ENCODE results near the gene SNRPD2. TPM values are rescaled to one million over a fixed set of nuclear protein-coding genes. Genes with fewer than 3 reads are reported as not detected.

SNRPD2 gene
- total RNA-seq, 2 donors from 2014 or later = 389 to 427 TPM

GRCh38 chr19:45657520-45658167 lies 34.1 kb downstream of the SNRPD2 start:
- ATAC-seq (no peak), DNase-seq (ENCODE audit: low spot score) (no peak)
- Mint-ChIP-seq H3K36me3 (no peaks in the 10 kb centered on the region), H3K4me3 (no peak overlapping the region), H3K27ac (no peak overlapping the region), H3K4me1 (ENCODE audit: low read depth in 2 of 2) (no peaks in the 10 kb centered on the region), H3K27me3 (peaks cover 6 to 8% of the 10 kb centered on the region in 2 donors), H3K9me3 (no peaks in the 10 kb centered on the region)

DNA sequence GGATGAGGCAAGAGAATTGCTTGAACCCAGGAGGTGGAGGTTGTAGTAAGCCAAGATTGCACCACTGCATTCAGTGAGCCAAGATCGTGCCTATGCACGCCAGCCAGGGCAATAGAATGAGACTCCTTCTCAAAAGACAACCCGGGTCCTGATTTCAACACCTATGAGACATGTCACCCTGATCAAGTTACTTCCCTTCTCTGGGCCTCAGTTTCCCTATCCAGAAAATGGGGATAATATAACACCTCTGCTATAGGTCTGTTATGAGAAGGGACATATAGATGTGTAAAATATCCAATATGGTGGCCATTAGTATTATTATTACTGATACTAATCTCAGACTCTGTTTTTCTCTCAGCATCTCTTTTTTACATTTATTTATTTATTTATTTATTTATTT lies 36.7 kb downstream of the SNRPD2 start:
- Mint-ChIP-seq H3K36me3 (no peaks in the 10 kb centered on the region), H3K4me1 (ENCODE audit: low read depth in 2 of 2) (no peaks in the 10 kb centered on the region), H3K9me3 (no peaks in the 10 kb centered on the region), H3K27ac (no peak overlapping the region), H3K4me3 (no peak overlapping the region), H3K27me3 (peaks cover 0 to 3% of the 10 kb centered on the region in 2 donors)
- ATAC-seq = no peak
- no peak for DNase-seq (ENCODE audit: low spot score)

- DNase-seq (ENCODE audit: low spot score) = no peak
- no peaks in the 10 kb centered on the region for H3K36me3 Mint-ChIP-seq
- no peak overlapping the region for H3K4me3 Mint-ChIP-seq
- H3K27me3 Mint-ChIP-seq = no peaks in the 10 kb centered on the region
- no peak overlapping the region for H3K27ac Mint-ChIP-seq
- no peaks in the 10 kb centered on the region for H3K4me1 Mint-ChIP-seq (ENCODE audit: low read depth in 2 of 2)
- no peak for ATAC-seq
- H3K9me3 Mint-ChIP-seq = no peaks in the 10 kb centered on the region
Observed at GRCh38 chr19:45653634-45654033, 38.1 kb downstream of the SNRPD2 start.

GRCh38 chr19:45650722-45651121 lies 41.0 kb downstream of the SNRPD2 start:
- peaks cover 7 to 8% of the 10 kb centered on the region in 2 donors for H3K4me1 Mint-ChIP-seq (ENCODE audit: low read depth in 2 of 2)
- DNase-seq (ENCODE audit: low spot score) (no peak), ATAC-seq (no peak)
- H3K4me3 Mint-ChIP-seq = no peak overlapping the region
- no peaks in the 10 kb centered on the region for H3K36me3 Mint-ChIP-seq
- H3K27ac Mint-ChIP-seq = no peak overlapping the region
- no peaks in the 10 kb centered on the region for H3K27me3 Mint-ChIP-seq
- H3K9me3 Mint-ChIP-seq = no peaks in the 10 kb centered on the region

- Mint-ChIP-seq H3K27me3 (no peaks in the 10 kb centered on the region), H3K4me3 (peak overlapping the region; percentile 90), H3K9me3 (peaks cover under 1% of the 10 kb centered on the region), H3K4me1 (ENCODE audit: low read depth in 2 of 2) (peaks cover 25 to 38% of the 10 kb centered on the region in 2 donors), H3K27ac (peak overlapping the region; percentile 69 to 85), H3K36me3 (peaks cover 2% of the 10 kb centered on the region)
- no peak for DNase-seq (ENCODE audit: low spot score)
- no peak for ATAC-seq
Observed at GRCh38 chr19:45646345-45646698, 45.4 kb downstream of the SNRPD2 start.

GRCh38 chr19:45645631-45646344 lies 46.0 kb downstream of the SNRPD2 start:
- H3K27ac Mint-ChIP-seq = peak overlapping the region; percentile 69 to 85
- no peaks in the 10 kb centered on the region for H3K27me3 Mint-ChIP-seq
- H3K9me3 Mint-ChIP-seq = peaks cover 4% of the 10 kb centered on the region
- peak; percentile 57 to 69 for ATAC-seq
- H3K36me3 Mint-ChIP-seq = peaks cover 7% of the 10 kb centered on the region
- peaks cover 31 to 43% of the 10 kb centered on the region in 2 donors for H3K4me1 Mint-ChIP-seq (ENCODE audit: low read depth in 2 of 2)
- peak; percentile 90 for DNase-seq (ENCODE audit: low spot score)
- peak overlapping the region; percentile 90 for H3K4me3 Mint-ChIP-seq

DNA sequence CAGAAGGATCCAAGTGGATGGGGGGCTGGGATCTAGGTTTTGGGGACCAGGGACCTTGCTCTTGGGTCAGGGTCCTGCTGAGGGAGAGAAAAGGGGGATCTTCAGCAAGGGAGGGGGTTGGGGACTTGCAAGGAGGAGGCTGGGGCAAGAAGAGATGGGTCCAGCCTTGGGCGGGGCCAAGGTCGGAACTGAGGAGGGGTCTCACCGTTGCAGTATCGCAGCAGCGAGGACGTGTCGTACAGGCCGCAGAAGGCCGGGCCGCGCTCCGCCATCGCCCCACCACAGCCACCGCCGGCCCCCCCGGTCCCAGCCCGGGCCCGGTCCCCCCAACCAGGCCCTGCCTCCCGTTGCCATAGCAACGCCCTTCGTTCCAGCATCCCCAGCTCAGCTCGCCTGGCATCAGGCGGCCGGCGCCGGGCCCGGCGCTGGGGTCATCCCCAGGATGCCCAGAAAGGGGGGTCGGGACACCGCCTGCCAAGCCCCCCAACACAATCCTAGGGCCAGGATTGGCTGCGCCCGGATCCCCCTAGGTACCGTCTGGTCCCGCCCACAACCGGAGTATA lies 46.6 kb downstream of the SNRPD2 start:
- DNase-seq (ENCODE audit: low spot score) (peak; percentile 65), ATAC-seq (no peak)
- peaks cover 10% of the 10 kb centered on the region for H3K36me3 Mint-ChIP-seq
- H3K27ac Mint-ChIP-seq = peak overlapping the region; percentile 69 to 85
- H3K9me3 Mint-ChIP-seq = peaks cover 4% of the 10 kb centered on the region
- no peaks in the 10 kb centered on the region for H3K27me3 Mint-ChIP-seq
- H3K4me3 Mint-ChIP-seq = peak overlapping the region; percentile 90
- H3K4me1 Mint-ChIP-seq (ENCODE audit: low read depth in 2 of 2) = peaks cover 37 to 46% of the 10 kb centered on the region in 2 donors

DNA sequence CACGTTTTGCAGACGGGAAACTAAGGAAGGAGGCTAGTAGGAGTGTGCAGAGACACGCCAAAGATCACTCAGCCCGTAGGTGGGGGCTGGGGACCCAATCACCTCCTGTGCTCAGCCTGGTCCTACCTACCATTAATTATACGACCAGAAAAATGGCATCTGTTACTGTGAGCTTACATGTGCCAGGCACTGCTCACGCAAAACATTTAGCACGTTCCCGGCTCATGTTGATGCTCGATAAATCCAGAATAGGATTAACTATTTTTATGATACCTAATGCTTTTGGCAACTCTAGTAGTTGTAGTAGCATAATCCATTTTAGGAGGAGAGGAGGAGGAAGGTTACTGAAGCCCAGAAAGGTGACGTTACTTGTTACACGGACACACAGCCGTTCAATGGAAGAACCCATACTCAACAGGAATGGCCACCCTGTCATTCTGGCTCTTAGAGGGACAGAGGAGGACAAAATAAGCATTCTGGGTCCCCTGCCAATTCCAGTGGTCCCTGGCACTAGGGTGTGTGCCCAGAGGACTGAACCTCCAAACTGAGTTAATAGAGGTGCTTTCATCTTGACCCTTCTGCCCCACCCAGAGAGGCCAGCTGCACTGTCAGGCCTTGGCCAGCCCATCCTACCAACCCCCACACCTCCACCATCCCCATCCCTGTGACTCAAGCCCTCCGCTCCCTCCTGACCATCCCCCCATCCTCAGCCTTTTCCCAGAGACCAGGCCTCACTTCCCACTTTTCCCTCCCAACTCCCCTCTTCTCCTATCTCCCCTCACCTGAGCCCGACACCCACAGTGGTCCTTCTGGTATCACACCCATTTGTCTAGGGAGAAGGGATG lies 47.6 kb downstream of the SNRPD2 start:
- Mint-ChIP-seq H3K4me3 (peak overlapping the region; percentile 83), H3K27ac (peak overlapping the region; percentile 93 to 94), H3K27me3 (no peaks in the 10 kb centered on the region), H3K36me3 (peaks cover 10% of the 10 kb centered on the region), H3K9me3 (peaks cover 4% of the 10 kb centered on the region), H3K4me1 (ENCODE audit: low read depth in 2 of 2) (peaks cover 40 to 49% of the 10 kb centered on the region in 2 donors)
- DNase-seq (ENCODE audit: low spot score) (no peak), ATAC-seq (no peak)

GRCh38 chr19:45643024-45643926 lies 48.5 kb downstream of the SNRPD2 start:
- peaks cover 4% of the 10 kb centered on the region for H3K9me3 Mint-ChIP-seq
- DNase-seq (ENCODE audit: low spot score) (peak; percentile 91), ATAC-seq (peak; percentile 11 to 35)
- peaks cover 46 to 56% of the 10 kb centered on the region in 2 donors for H3K4me1 Mint-ChIP-seq (ENCODE audit: low read depth in 2 of 2)
- H3K27ac Mint-ChIP-seq = peak overlapping the region; percentile 93 to 94
- H3K4me3 Mint-ChIP-seq = peak overlapping the region; percentile 83
- H3K36me3 Mint-ChIP-seq = peaks cover 10% of the 10 kb centered on the region
- no peaks in the 10 kb centered on the region for H3K27me3 Mint-ChIP-seq

DNA sequence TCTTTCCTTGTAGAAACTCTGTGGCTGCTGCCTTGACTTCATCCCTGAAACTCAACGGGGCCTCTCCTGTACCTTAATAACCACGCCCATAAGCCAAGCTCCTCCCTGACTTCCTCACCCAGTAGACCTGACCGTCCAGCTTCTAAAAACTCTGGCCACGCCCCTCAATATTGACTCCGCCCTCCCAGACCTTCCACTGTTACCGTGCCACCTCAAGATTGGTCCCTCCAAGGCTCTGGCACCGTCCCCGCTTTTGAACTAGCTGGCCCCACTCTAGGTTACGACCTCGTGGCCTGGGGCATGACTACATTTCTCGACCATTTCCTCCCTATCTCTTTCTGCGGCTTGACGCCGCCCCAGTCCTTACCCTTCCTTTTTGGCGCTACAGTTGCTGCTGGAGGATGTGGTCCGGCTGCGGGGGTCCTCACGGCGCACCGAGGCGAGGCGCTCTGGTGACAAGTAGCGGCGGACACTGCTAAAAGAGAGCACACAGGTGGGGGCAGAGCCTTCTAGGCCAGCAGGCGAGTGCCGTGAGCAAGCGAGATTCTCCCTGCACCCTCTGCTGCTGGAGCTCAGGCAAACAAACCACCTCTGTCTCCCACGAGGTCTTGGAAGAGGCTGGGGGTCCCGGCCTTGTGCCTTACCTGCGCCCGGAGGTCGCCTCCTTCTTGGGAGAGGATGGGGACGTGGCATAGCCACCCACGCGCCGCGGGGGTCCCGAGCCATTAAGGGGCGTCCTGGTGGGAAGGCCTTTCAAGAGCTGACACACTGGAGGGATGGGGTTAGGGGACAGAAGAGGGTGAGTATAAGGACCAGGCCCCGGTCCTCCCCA lies 50.3 kb downstream of the SNRPD2 start:
- Mint-ChIP-seq H3K4me1 (ENCODE audit: low read depth in 2 of 2) (peaks cover 46 to 54% of the 10 kb centered on the region in 2 donors), H3K9me3 (peaks cover 4% of the 10 kb centered on the region), H3K27me3 (no peaks in the 10 kb centered on the region), H3K4me3 (peak overlapping the region; percentile 92), H3K36me3 (peaks cover 10% of the 10 kb centered on the region), H3K27ac (peak overlapping the region; percentile 93 to 94)
- ATAC-seq (peak; percentile 77 to 82), DNase-seq (ENCODE audit: low spot score) (peak; percentile 95)

GRCh38 chr19:45640849-45641273 lies 50.9 kb downstream of the SNRPD2 start:
- Mint-ChIP-seq H3K36me3 (peaks cover 10% of the 10 kb centered on the region), H3K4me1 (ENCODE audit: low read depth in 2 of 2) (peaks cover 40 to 48% of the 10 kb centered on the region in 2 donors), H3K4me3 (peak overlapping the region; percentile 92), H3K27ac (peak overlapping the region; percentile 93 to 94), H3K27me3 (no peaks in the 10 kb centered on the region), H3K9me3 (peaks cover 4% of the 10 kb centered on the region)
- DNase-seq (ENCODE audit: low spot score) (peak; percentile 65), ATAC-seq (no peak)
